ENCODE measurements around the gene SC5D.

DNA sequence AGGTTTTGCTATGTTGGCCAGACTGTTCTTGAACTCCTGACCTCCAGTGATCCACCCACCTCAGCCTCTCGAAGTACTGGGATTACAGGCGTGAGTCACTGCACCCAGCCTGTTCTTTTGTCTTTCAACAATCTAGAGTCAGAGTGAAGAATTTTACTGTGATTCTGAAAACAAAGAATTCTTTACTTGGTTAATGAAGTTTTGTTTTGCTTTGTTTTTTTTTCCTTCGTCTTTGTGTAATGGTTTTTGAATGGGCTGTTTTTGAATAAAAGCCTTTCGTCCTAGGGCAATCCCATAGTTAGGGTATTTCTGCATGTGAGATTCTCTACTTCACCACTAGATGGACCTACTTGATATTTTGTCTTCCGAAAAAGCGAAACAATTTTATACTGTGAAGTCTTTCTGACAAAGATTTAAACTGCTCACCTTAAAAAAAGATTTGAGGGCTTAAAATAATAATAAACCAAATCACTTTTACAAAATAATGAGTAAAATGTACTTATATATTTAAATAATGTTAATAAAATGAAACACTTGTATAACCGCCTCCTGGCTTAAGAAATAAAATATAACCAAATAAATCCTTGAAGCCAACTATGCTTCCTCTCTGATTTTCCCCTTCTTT is 43.4 kb upstream of the SC5D start:
- TF ChIP-seq POLR2A (IDR thresholded peaks at IDR 0.05; ENCODE audit: low read depth, low read length), result no peak
- no peak for TF ChIP-seq POLR2AphosphoS5 (IDR thresholded peaks at IDR 0.05; ENCODE audit: low read depth, low read length)

Data from GM12891 (cell line).